ENCODE data around the gene DOCK10. TPM values are rescaled to one million over a fixed set of nuclear protein-coding genes. Genes with fewer than 3 reads are reported as not detected.

DOCK10 gene
- total RNA-seq, 5 donors from 2014 or later (not counting 1 experiment from before 2014, with no cell fraction given): 206 to 266 (median 235) TPM

- peak overlapping the region; percentile 92 to 100 (median 99) for H3K4me3 Mint-ChIP-seq
- WGBS (ENCODE audit: insufficient coverage): no CpG with 5 or more reads among the region's 5 CpGs
- peak overlapping the region; percentile 92 for H3K27ac ChIP-seq (ENCODE audit: low read length)
Measured at GRCh38 chr2:225040142-225040541, 2.1 kb downstream of the DOCK10 start.

GRCh38 chr2:225038231-225038523 lies 4.1 kb downstream of the DOCK10 start:
- Histone ChIP-seq H3K4me1 (ENCODE audit: control insufficient read depth in 1 of 2, extremely low read depth in 1 of 2, insufficient read depth in 2 of 2, low read length in 2 of 2) (peaks cover 18 to 52% of the 10 kb centered on the region in 2 experiments), H3K4me3 (ENCODE audit: control insufficient read depth in 1 of 2, extremely low read depth in 1 of 2, low read length in 1 of 2) (peak overlapping the region in 1 of 2 donors; percentile 24), H3K9me3 (no peaks in the 10 kb centered on the region), H3K27ac (ENCODE audit: low read length) (peak overlapping the region; percentile 60), H3K27me3 (replicated peaks in 1 of 2; ENCODE audit: control insufficient read depth in 2 of 2, extremely low read depth in 1 of 2, insufficient read depth in 2 of 2, low read length in 1 of 2) (no peaks in the 10 kb centered on the region), H3K36me3 (ENCODE audit: control insufficient read depth in 2 of 2, extremely low read depth in 1 of 2, insufficient read depth in 1 of 2, low read length in 1 of 2) (peaks cover 0 to 15% of the 10 kb centered on the region in 2 donors)
- ChIA-PET POLR2A (no interaction called here), CTCF (no interaction called here)
- Mint-ChIP-seq H3K36me3 (peaks cover 35% of the 10 kb centered on the region), H3K4me1 (peaks cover 83 to 85% (median 84%) of the 10 kb centered on the region in 3 donors), H3K4me3 (peak overlapping the region; percentile 92 to 100 (median 99)), H3K27ac (peak overlapping the region; percentile 98 to 99), H3K9me3 (no peaks in the 10 kb centered on the region), H3K27me3 (no peaks in the 10 kb centered on the region)
- DNase-seq: no peak
- no peak for ATAC-seq (replicated peaks in 1 of 4)
- no CpG with 5 or more reads among the region's 3 CpGs for WGBS (ENCODE audit: insufficient coverage)

More at GRCh38 chr2:225040142-225040541, 2.1 kb downstream of the DOCK10 start:
- ATAC-seq (replicated peaks in 1 of 4) (no peak), DNase-seq (no peak)
- Mint-ChIP-seq H3K4me1 (peaks cover 70 to 73% (median 71%) of the 10 kb centered on the region in 3 donors), H3K9me3 (no peaks in the 10 kb centered on the region), H3K36me3 (peaks cover 16% of the 10 kb centered on the region), H3K27me3 (no peaks in the 10 kb centered on the region), H3K27ac (peak overlapping the region; percentile 98 to 99)
- ChIA-PET CTCF (interaction anchor here (0.7 kb wide), 2 partner anchors 13 to 15 kb away, joined by 5 read pairs; no protein-coding TSS in a partner anchor), POLR2A (interaction anchor here (0.6 kb wide), 4 partner anchors 19 to 232 kb away, joined by 3 to 5 read pairs (median 4); no protein-coding TSS in a partner anchor)
- Histone ChIP-seq H3K4me1 (ENCODE audit: control insufficient read depth in 1 of 2, extremely low read depth in 1 of 2, insufficient read depth in 2 of 2, low read length in 2 of 2) (peaks cover 21 to 46% of the 10 kb centered on the region in 2 experiments), H3K9me3 (no peaks in the 10 kb centered on the region), H3K27me3 (replicated peaks in 1 of 2; ENCODE audit: control insufficient read depth in 2 of 2, extremely low read depth in 1 of 2, insufficient read depth in 2 of 2, low read length in 1 of 2) (no peaks in the 10 kb centered on the region), H3K36me3 (ENCODE audit: control insufficient read depth in 2 of 2, extremely low read depth in 1 of 2, insufficient read depth in 1 of 2, low read length in 1 of 2) (peaks cover 0 to under 1% of the 10 kb centered on the region in 2 donors), H3K4me3 (ENCODE audit: control insufficient read depth in 1 of 2, extremely low read depth in 1 of 2, low read length in 1 of 2) (peak overlapping the region; percentile 61 to 73)

- 46% methylated on average over 4 of the region's 5 CpGs for WGBS (ENCODE audit: insufficient coverage)
- no peaks in the 10 kb centered on the region for H3K9me3 Mint-ChIP-seq
Measured at GRCh38 chr2:225037415-225038230, 4.6 kb downstream of the DOCK10 start.

GRCh38 chr2:225036431-225036830 lies 5.8 kb downstream of the DOCK10 start:
- Histone ChIP-seq H3K9me3 (no peaks in the 10 kb centered on the region), H3K4me3 (ENCODE audit: control insufficient read depth in 1 of 2, extremely low read depth in 1 of 2, low read length in 1 of 2) (no peak overlapping the region), H3K27me3 (replicated peaks in 1 of 2; ENCODE audit: control insufficient read depth in 2 of 2, extremely low read depth in 1 of 2, insufficient read depth in 2 of 2, low read length in 1 of 2) (no peaks in the 10 kb centered on the region), H3K4me1 (ENCODE audit: control insufficient read depth in 1 of 2, extremely low read depth in 1 of 2, insufficient read depth in 2 of 2, low read length in 2 of 2) (peaks cover 17 to 59% of the 10 kb centered on the region in 2 experiments), H3K27ac (ENCODE audit: low read length) (no peak overlapping the region), H3K36me3 (ENCODE audit: control insufficient read depth in 2 of 2, extremely low read depth in 1 of 2, insufficient read depth in 1 of 2, low read length in 1 of 2) (peaks cover 0 to 15% of the 10 kb centered on the region in 2 donors)
- ChIA-PET POLR2A (no interaction called here), CTCF (no interaction called here)
- Mint-ChIP-seq H3K27ac (peak overlapping the region; percentile 42 to 99), H3K4me1 (peaks cover 91 to 93% (median 91%) of the 10 kb centered on the region in 3 donors), H3K9me3 (no peaks in the 10 kb centered on the region), H3K4me3 (peak overlapping the region in 1 of 3 donors; percentile 92), H3K36me3 (peaks cover 41% of the 10 kb centered on the region), H3K27me3 (no peaks in the 10 kb centered on the region)
- no CpG with 5 or more reads among the region's 1 CpG for WGBS (ENCODE audit: insufficient coverage)
- ATAC-seq (replicated peaks in 1 of 4) (no peak), DNase-seq (no peak)

More at GRCh38 chr2:225037415-225038230, 4.6 kb downstream of the DOCK10 start:
- DNase-seq (peak in 1 of 35 experiments; percentile 38), ATAC-seq (replicated peaks in 1 of 4) (no peak)
- Histone ChIP-seq H3K27ac (ENCODE audit: low read length) (peak overlapping the region; percentile 60), H3K4me1 (ENCODE audit: control insufficient read depth in 1 of 2, extremely low read depth in 1 of 2, insufficient read depth in 2 of 2, low read length in 2 of 2) (peaks cover 13 to 51% of the 10 kb centered on the region in 2 experiments), H3K27me3 (replicated peaks in 1 of 2; ENCODE audit: control insufficient read depth in 2 of 2, extremely low read depth in 1 of 2, insufficient read depth in 2 of 2, low read length in 1 of 2) (no peaks in the 10 kb centered on the region), H3K9me3 (no peaks in the 10 kb centered on the region), H3K4me3 (ENCODE audit: control insufficient read depth in 1 of 2, extremely low read depth in 1 of 2, low read length in 1 of 2) (peak overlapping the region in 1 of 2 donors; percentile 24), H3K36me3 (ENCODE audit: control insufficient read depth in 2 of 2, extremely low read depth in 1 of 2, insufficient read depth in 1 of 2, low read length in 1 of 2) (peaks cover 0 to 15% of the 10 kb centered on the region in 2 donors)
- POLR2A ChIA-PET: interaction anchor here in 1 of 2 donors (0.6 kb wide), 1 partner anchor 53 kb away, joined by 17 read pairs; no protein-coding TSS in a partner anchor
- peaks cover 79 to 83% (median 79%) of the 10 kb centered on the region in 3 donors for H3K4me1 Mint-ChIP-seq
- H3K27me3 Mint-ChIP-seq: no peaks in the 10 kb centered on the region
- H3K27ac Mint-ChIP-seq: peak overlapping the region; percentile 98 to 99
- H3K4me3 Mint-ChIP-seq: peak overlapping the region; percentile 92 to 100 (median 99)
- H3K36me3 Mint-ChIP-seq: peaks cover 35% of the 10 kb centered on the region
- CTCF ChIA-PET: no interaction called here

GRCh38 chr2:225033440-225034318 lies 8.6 kb downstream of the DOCK10 start:
- Histone ChIP-seq H3K9me3 (no peaks in the 10 kb centered on the region), H3K4me1 (ENCODE audit: control insufficient read depth in 1 of 2, extremely low read depth in 1 of 2, insufficient read depth in 2 of 2, low read length in 2 of 2) (peaks cover 27 to 52% of the 10 kb centered on the region in 2 experiments), H3K27me3 (replicated peaks in 1 of 2; ENCODE audit: control insufficient read depth in 2 of 2, extremely low read depth in 1 of 2, insufficient read depth in 2 of 2, low read length in 1 of 2) (no peaks in the 10 kb centered on the region), H3K4me3 (ENCODE audit: control insufficient read depth in 1 of 2, extremely low read depth in 1 of 2, low read length in 1 of 2) (no peak overlapping the region), H3K36me3 (ENCODE audit: control insufficient read depth in 2 of 2, extremely low read depth in 1 of 2, insufficient read depth in 1 of 2, low read length in 1 of 2) (peaks cover 0 to 17% of the 10 kb centered on the region in 2 donors), H3K27ac (ENCODE audit: low read length) (no peak overlapping the region)
- ChIA-PET CTCF (interaction anchor here in 1 of 2 donors (0.6 to 1.1 kb wide), 2 partner anchors 32 to 34 kb away, joined by 3 to 5 read pairs; no protein-coding TSS in a partner anchor), POLR2A (no interaction called here)
- peak overlapping the region; percentile 60 to 63 for H3K27ac Mint-ChIP-seq
- H3K9me3 Mint-ChIP-seq: no peaks in the 10 kb centered on the region
- 100% methylated on average over 4 of the region's 6 CpGs for WGBS (ENCODE audit: insufficient coverage)
- H3K27me3 Mint-ChIP-seq: no peaks in the 10 kb centered on the region
- ATAC-seq (replicated peaks in 1 of 4): no peak
- peak overlapping the region in 1 of 3 donors; percentile 12 for H3K4me3 Mint-ChIP-seq
- peaks cover 79 to 85% (median 85%) of the 10 kb centered on the region in 3 donors for H3K4me1 Mint-ChIP-seq
- H3K36me3 Mint-ChIP-seq: peaks cover 45% of the 10 kb centered on the region
- no peak for DNase-seq

GRCh38 chr2:225032246-225032645 lies 10.0 kb downstream of the DOCK10 start:
- Mint-ChIP-seq H3K27ac (peak overlapping the region; percentile 22 to 37), H3K4me3 (peak overlapping the region in 1 of 3 donors; percentile 48), H3K36me3 (peaks cover 46% of the 10 kb centered on the region), H3K9me3 (no peaks in the 10 kb centered on the region), H3K4me1 (peaks cover 79 to 85% (median 85%) of the 10 kb centered on the region in 3 donors), H3K27me3 (no peaks in the 10 kb centered on the region)
- DNase-seq: no peak
- no peaks in the 10 kb centered on the region for H3K27me3 ChIP-seq (replicated peaks in 1 of 2; ENCODE audit: control insufficient read depth in 2 of 2, extremely low read depth in 1 of 2, insufficient read depth in 2 of 2, low read length in 1 of 2)
- no peak overlapping the region for H3K4me3 ChIP-seq (ENCODE audit: control insufficient read depth in 1 of 2, extremely low read depth in 1 of 2, low read length in 1 of 2)
- ChIA-PET CTCF (interaction anchor here in 1 of 2 donors (0.5 to 1.1 kb wide), 3 partner anchors 10 to 31 kb away, joined by 3 read pairs; no protein-coding TSS in a partner anchor), POLR2A (interaction anchor here in 1 of 2 donors (0.7 kb wide), 1 partner anchor 38 kb away, joined by 5 read pairs; no protein-coding TSS in a partner anchor)
- H3K27ac ChIP-seq (ENCODE audit: low read length): no peak overlapping the region
- H3K9me3 ChIP-seq: no peaks in the 10 kb centered on the region
- H3K4me1 ChIP-seq (ENCODE audit: control insufficient read depth in 1 of 2, extremely low read depth in 1 of 2, insufficient read depth in 2 of 2, low read length in 2 of 2): peaks cover 39 to 45% of the 10 kb centered on the region in 2 experiments
- peaks cover 0 to 19% of the 10 kb centered on the region in 2 donors for H3K36me3 ChIP-seq (ENCODE audit: control insufficient read depth in 2 of 2, extremely low read depth in 1 of 2, insufficient read depth in 1 of 2, low read length in 1 of 2)
- ATAC-seq (replicated peaks in 1 of 4): no peak
